BJ (cell line): Measurements from ENCODE around the gene TCTN1. TPM values are rescaled to one million over a fixed set of nuclear protein-coding genes. Genes with fewer than 3 reads are reported as not detected.

Experiments
- CTCF ChIA-PET: fragments of 350-600 bp; formaldehyde crosslinking; extraction: SDS; loops from one replicate; lab custom pipeline; 2021; ENCODE audit warnings: antibody characterized with exemption, inconsistent platforms; lab: Yijun Ruan, JAX
- POLR2A ChIA-PET: fragments of 300-600 bp; sonication (Branson Sonifier 250); formaldehyde crosslinking; extraction: SDS; loops from one replicate; lab custom pipeline; 2021; ENCODE audit warnings: antibody characterized with exemption; lab: Charles Lee
- DNase-seq: peaks from one replicate; pipeline ENCODE4 v3.0.0-alpha.2; 2011; ENCODE audit warnings: low read depth
- H3K27me3 ChIP-seq: 2 replicates; pipeline ENCODE4 v1.6.0; 2011; ENCODE audit warnings: low read length; ENCODE audit not compliant: control insufficient read depth, insufficient read depth
- H3K36me3 ChIP-seq: 2 replicates; pipeline ENCODE4 v1.5.1; 2011; ENCODE audit warnings: low read length; ENCODE audit not compliant: control insufficient read depth, insufficient read depth
- H3K4me3 ChIP-seq: 2 replicates; pipeline ENCODE4 v1.5.1; 2011; ENCODE audit warnings: low read depth, mild to moderate bottlenecking, control low read depth, low read length
- CTCF ChIP-seq: IDR thresholded peaks from 2 replicates; pipeline ENCODE4 v1.5.1; 2011; ENCODE audit warnings: low read depth, mild to moderate bottlenecking, control low read depth, inconsistent platforms, low read length, moderate library complexity; ENCODE audit not compliant: insufficient read depth
- polyA plus RNA-seq: library from polyadenylated mRNA; depleted of rRNA; stranded (reverse); fragments of >200 nt; gene quantifications from 2 replicates; pipeline ENCODE4 v1.2.3, GENCODE V29; 2011

The TCTN1 gene
- polyA plus RNA-seq, 1 experiment = 34.1 TPM

- Histone ChIP-seq H3K36me3 (no peaks in the 10 kb centered on the region), H3K27me3 (no peaks in the 10 kb centered on the region), H3K4me3 (0 out of 2 replicates have a peak overlapping the region, but pooled peaks have one; percentile 22)
- ChIA-PET POLR2A (no interaction called here), CTCF (interaction anchor here (1.0 to 1.6 kb wide), 2 partner anchors 26 to 39 kb away, joined by 3 read pairs; no protein-coding TSS in a partner anchor)
- DNase-seq = no peak
- no peak for TF ChIP-seq CTCF
These were observed 35.9 kb upstream of the TCTN1 start for GRCh38 chr12:110577864-110578693.

DNA sequence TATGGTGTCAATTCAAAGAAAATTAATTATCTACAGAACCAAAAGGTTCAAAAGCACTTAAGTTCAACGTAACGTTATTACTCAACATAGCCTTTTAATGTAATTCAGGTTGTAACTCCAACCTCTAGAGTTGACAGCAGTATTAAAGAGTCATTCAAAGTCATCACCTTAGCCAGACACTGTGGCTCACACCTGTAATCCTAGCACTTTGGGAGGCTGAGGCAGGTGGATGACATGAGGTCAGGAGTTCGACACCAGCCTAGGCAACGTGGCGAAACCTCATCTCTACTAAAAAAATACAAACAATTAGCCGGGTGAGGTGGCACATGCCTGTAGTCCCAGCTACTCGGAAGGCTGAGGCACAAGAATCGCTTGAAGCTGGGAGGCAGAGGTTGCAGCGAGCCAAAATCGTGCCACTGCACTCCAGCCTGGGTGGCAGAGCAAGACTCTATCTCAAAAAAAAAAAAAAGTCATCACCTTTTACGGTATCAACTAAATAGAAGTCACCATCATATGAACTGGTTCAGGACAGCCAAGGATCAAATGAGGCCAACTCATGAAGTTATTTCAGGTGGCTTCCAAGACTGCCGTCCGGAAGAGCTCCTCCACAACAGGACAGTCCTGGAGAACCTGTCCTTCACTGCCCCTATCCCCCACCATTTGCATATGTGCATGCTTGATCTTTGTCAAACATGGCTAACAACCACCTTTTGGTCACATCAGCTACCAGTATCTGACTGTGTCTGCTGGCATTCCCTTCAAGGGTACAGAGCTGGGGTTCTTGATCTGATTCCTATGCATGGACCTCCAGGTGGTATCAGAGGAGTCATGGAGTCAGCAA lies 35.0 kb upstream of the TCTN1 start:
- TF ChIP-seq CTCF = no peak
- ChIA-PET POLR2A (no interaction called here), CTCF (interaction anchor here (1.0 to 1.6 kb wide), 3 partner anchors 22 to 40 kb away, joined by 3 read pairs; no protein-coding TSS in a partner anchor)
- H3K36me3 ChIP-seq = no peaks in the 10 kb centered on the region
- DNase-seq = no peak
- no peaks in the 10 kb centered on the region for H3K27me3 ChIP-seq
- no peak overlapping the region for H3K4me3 ChIP-seq

DNA sequence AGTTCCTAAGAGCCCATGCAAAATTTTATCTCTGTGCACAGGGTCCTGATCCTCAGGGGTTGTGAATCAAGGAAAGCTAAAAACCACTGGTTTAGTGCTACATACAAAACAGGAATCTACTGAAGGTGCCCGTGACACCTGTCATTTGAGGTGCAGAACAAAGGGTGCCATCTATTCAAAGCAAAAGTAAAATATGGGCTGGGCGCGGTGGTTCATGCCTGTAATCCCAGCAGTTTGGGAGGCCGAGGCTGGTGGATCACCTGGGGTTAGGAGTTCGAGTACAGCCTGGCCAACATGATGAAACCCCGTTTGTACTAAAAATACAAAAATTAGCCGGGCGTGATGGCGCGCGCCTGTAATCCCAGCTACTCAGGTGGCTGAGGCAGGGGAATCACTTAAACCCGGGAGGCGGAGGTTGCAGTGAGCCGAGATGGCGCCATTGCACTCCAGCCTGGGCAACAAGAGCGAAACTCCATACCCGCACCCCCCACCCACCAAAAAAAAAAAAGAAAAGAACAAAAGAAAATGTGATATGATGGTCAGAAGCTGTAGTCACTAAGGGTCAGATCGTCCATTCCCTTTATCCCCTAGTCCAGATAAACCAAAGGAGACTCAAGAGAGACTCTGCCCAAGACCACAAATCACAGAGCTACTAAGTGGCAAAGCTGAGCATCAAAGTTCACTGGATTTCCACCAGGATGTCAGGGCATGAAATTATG lies 34.2 kb upstream of the TCTN1 start:
- no peaks in the 10 kb centered on the region for H3K27me3 ChIP-seq
- H3K4me3 ChIP-seq = no peak overlapping the region
- no peaks in the 10 kb centered on the region for H3K36me3 ChIP-seq
- DNase-seq = no peak
- POLR2A ChIA-PET = no interaction called here
- TF ChIP-seq CTCF = no peak
- CTCF ChIA-PET = interaction anchor here (0.6 to 1.6 kb wide), 4 partner anchors 21 to 67 kb away, joined by 3 read pairs; no protein-coding TSS in a partner anchor

DNA sequence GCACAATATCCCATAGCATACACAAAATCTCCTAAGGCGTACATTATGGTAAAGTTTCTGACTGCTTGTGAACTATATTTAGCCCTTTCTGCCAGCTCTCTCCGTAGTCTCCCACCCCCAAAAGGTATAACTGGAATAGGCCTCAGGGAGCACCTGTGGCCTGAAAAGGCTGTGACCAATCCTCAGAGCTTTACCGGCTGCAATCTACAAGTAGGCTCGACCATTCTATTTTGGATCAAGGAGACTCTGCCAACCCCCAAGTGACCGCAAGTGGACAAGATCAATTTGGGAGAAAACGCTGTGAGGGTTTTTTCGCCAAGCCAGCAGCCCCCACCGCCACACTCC lies 32.0 kb upstream of the TCTN1 start:
- H3K27me3 ChIP-seq = no peaks in the 10 kb centered on the region
- TF ChIP-seq CTCF = no peak
- CTCF ChIA-PET = interaction anchor here (1.5 kb wide), 1 partner anchor 113 kb away, joined by 3 read pairs; the partner anchor contains the start of genes FAM216A and GPN3
- POLR2A ChIA-PET = no interaction called here
- no peak for DNase-seq
- H3K36me3 ChIP-seq = no peaks in the 10 kb centered on the region
- H3K4me3 ChIP-seq = peak overlapping the region; percentile 77
